HG03045 (cell line): ENCODE results near the gene GPR139.

Source experiments
- ATAC-seq: cut with Tn5 transposase; IDR thresholded peaks from one replicate; pipeline ENCODE4 v1.9.1; 2021; ENCODE audit warnings: mild to moderate bottlenecking, moderate library complexity; ENCODE audit not compliant: unreplicated experiment

The GPR139 gene

DNA sequence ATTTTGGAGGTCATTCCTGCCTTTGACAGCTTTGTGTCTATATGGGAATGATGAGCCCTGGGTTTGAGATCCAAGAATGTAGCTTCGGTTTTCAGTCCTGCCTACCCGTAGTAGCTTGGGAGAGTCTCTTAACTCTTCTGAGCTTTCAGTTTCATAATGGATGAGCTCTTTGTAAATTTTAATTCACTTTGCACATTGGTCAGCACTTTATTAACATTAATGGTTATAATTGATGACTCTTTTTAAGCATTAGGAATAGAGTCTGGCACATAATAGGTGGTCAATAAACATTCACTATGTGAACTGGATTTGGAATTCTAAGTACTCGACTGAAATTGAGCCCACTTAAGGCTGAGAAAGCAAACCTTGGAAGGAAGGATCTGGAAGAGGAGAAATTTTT, 17.3 kb downstream of the GPR139 start:
- no peak for ATAC-seq

DNA sequence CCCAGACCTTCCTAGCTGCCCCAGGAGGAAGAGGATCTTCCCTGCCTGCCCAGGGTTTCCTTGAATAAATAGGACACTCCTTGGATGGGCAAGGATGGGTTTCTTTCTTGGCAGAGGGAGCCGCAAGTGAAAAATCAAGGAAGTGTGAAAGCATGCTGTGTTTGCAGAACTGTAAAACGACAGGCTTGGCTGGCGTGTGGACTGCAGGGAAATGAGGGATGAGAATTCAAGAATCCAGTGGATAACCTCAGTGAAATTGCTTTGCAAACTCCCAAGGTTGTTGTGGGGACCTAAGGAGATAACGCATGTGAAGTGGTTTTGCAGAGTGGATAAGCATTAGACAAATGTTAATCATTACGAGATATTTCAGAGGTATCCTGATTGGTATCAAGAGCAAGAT, 20.4 kb downstream of the GPR139 start:
- no peak for ATAC-seq

DNA sequence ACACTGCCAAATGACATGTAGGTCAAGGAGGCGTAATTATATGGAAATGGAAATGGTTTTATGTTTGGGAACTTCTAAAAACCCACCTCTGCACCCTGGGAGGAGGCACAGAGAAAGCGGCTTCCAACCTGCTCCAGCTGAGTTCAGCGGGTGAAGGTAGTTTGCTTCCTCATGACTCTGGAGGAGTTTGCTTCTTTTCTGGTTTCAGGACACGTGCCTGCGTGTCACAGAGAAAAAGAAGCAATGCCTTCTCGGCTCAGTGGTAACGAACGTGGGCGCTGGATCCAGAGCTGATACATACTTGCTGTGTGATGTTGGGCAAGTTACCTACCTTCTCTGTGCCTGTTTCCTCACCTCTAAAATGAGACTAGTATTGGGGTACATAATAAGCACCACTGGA, 22.1 kb downstream of the GPR139 start:
- ATAC-seq, result no peak

DNA sequence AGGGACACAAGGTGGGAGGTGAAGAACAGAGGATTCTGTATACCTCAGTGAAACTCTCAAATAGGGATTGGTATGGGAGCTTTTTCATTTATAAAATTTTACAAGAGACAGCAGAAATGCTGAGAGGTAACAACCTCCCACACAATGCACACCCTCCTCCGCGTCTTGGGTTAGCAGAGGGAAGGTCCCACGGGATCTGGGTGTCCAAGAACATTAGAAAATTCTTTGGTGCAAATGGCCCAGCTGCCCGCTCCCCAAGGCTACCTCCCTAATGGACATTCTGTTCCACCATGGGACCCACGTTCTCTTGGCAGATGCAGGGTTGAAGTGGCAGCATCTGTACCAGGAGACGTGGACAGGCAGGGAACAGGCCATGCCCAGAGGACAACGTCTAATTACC, 22.5 kb downstream of the GPR139 start:
- ATAC-seq, result no peak

DNA sequence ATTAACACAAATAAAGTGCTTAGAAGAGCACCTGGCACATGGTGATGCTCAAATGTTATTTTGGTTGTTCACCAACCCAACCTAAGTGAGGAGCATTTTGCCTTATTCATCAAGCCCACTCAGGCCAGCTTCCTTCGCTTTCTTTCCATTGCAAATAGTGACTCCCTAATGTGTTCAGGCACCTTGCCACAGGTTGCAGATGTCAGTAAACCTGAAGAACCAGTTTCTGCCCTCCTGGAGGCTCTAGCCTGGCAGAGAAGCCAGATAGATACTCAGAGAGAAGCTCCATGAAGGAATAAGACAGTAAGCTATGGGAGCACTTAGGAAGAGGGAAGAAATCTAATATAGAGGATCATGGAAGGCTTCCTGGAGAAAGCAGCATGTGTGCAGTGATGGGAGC, 23.9 kb downstream of the GPR139 start:
- no peak for ATAC-seq

DNA sequence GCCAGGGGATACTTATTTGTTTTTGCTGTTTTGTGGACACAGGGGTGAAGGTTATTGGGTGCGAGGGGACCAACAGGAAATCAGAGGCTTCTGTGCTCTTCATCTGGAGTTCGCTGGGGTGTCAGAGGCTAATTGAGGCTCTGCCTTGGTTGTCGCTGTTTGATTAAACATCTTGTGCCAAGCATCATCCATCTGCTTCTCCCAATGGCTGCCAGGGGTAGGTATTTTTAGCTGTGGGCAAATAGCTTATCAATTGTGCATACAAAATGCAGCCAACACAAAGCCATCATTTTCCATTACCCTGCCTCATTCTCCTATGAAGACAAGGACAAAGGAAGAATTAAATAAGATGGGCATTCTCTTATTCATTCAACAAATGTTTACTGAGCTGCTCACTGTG, 27.8 kb downstream of the GPR139 start:
- no peak for ATAC-seq

DNA sequence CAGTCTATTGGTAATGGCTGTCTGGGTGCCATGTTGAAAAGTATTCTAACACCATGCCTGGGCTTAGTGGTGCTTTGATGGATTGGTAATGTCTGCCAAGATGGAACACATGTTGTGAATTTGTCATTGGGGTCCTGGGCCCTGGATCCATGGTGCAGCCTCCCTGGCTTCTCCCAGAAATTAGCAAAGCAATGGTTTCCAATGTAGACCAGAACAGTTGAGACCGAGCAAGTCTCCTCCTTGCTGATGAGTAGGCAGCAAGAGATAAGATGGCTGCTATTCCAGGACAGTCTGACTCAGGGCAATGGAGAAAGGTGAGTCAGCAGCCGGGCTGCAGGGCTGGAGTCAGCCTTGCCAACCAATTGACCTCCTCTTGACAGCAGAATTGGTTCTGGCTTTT, 30.8 kb downstream of the GPR139 start:
- ATAC-seq, result no peak

DNA sequence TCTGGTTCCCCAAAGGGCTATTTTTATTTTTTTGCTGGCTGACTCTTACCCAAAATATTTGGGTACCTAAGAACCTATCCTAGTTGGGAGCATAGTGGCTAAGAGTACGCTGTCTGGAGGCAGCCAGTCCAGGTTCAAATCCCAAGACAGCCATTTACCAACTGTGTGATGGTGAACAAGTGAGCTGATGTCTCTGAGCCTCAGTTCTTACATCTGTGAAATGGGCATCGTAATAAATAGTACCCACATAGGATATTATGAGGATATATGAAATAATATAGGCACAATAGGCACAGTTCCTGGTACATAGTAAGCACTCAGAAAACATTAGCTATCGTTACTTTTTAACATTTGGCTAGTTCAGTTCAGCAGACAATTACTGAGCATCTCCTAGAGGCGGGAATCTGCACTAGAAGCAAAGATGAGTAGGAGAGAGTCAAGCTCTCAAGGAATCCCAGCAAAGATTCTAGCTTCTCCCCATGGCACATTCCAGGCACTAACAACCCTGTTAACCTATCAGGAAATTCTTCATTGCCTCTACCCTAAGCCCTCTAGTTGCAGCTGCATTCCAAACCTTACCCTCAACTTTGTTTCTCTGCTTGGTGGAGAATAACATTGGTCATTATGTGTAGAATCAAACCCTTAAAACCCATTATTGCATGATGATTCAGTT, 31.6 kb downstream of the GPR139 start:
- no peak for ATAC-seq

DNA sequence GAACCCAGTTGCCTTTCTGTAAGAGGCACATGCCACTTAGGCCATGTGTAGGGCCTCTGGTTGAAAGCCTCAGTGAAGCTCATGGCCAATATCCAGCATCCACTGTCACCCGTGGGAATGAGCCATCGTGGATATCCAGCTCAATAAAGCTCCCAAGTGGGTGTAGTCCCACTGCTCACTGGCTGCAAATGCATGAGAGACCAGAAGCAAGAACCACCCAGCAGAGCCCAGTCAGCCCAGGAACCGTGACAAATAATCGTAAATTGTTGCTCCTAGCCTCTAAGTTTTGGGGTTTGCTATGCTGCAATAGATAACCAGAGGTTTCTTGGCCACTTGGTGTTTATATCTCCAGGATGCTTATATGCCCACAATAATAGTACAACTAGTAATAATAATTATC, 33.7 kb downstream of the GPR139 start:
- no peak for ATAC-seq

DNA sequence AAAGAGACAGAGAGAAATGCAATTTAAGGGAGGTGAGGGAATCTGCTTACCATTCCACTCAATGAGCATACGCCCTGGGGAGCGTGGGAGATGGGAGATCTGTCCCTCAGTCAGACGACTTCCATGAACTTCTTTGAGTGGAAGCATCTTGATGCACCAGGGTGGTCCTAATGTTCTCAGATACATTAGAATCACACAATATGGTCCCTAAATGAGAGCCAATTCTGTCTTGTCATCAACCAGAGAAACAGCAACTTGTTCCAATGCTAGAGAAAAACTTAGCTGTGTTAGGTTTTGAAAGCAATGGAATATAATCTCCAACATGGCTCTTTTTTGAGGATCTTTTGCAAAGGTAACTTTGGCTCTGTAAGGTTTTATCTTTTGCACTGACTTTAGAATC, 44.1 kb downstream of the GPR139 start:
- ATAC-seq, result no peak

DNA sequence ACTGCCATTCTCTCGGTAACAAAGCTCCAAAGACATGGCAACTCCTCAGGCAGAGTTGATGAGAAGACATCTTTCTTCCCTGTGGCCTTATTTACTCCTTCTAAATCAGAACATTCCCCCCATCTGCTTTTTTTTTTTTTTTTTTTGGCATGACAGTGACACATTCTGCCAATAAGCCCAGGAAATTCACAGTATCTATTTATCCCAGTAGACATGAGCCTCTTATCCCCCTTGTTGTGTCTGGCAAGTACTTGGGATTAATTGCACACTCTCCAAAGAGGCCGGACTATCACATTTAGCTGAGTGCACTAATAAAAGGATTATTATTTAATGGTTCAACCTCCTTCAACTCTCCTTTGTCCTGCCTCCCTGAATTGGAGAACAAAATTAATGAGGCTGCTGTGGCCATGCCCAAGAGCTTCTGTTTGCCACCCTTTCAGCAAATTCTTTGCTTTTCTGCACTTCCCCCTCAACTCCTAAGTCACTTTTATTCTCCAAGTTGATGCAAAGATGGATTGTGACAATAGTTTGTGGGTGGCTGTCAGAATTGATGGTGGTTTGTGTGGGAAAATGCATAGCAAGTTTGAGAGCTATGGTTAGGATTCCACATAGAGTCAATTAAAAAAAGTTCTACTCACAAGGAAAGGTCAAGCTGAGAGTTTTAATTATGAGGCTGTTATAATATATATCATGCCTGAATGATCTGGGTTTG, 47.2 kb downstream of the GPR139 start:
- ATAC-seq, result no peak

DNA sequence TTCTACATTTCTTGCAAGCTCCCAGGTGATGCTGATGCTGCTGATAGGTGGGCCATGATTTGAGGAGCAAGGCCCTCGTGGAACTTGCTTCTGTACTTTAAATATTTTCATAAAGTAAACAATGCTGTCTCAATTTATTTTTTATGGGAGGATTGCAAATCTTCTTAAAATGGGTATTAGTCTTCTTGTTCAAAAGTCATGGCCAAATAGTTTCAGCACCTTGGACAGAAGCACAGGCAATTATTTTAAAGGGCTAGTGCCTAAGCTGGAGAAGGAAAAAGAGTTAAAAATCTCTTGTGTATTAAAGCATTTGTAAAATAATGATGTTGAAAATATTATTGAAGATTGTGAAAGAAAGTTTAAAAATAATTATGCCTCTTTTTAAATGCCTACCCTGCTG, 50.5 kb downstream of the GPR139 start:
- no peak for ATAC-seq

DNA sequence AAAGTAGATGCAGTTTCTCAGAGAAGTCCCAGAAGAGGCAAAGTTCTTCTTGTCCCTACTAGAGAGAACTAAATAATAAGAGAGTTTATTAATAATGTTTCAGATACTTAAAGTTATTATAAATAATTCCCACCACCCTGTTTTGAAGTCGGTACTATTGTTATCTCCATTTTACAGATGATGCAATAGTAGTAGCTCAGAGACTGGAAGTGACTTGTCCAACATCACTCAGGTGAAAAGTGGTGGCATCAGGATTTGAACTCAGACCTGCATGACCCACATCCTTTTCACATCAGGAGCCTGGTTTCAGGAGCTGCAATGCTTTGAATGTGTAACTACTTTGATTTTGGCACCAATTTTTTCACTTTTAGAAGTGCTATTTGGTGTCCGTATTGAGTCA, 52.7 kb downstream of the GPR139 start:
- no peak for ATAC-seq

DNA sequence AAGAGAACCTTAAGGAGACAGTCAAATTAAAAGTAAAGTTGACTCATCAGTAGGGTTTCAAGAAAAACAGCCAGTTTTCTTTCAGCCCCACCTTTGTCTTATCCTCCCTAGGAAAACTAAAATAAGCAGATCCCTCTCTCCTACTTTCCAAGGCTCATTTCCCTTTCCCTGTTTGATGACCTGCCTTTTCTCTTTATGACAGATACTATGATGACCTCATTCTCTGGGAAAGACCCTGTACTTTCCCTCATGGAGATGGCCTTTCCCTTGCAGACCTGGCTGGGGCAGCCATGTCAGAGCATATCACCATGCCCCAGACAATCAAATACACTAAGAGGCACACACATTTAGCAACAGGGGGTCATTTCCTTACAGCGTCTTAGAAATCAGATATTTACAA, 53.6 kb downstream of the GPR139 start:
- ATAC-seq, result no peak

DNA sequence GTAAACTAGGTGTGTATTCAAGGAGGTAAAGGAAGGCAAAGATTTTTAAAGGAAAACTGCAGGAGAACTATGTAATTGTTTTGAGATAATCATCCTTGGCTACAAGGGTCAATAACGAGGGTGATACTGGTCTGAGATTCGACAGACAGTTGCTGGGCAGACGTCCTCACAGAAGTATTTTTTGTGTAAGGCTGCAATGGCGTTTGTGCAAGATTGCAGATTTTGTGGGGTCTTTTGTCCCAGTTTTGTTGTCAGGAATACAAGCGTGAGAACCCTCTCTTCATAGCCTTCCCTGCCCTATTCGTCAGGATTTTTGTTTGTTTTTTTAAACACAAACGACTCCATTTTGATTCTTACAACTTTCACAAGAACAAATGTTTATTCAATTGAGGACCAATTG, 57.5 kb downstream of the GPR139 start:
- ATAC-seq, result no peak

DNA sequence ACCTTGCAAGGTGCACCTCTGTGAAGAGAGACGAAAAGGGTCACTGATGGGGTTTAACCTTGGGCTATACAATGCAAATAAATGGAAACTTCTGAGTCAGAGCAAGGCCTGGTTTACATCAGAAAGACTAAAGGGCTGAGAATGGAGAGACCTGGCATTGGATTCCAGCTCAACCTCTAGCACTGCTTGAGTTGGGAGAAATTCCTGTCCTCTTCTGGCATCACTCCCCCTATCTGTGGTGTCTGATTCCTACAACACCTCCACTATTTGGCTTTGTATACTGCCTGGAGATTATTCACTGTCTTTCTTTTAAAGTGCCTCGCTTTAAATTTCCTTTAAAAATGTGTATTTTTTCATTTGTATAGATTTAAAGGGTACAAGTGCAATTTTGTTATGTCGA, 68.8 kb downstream of the GPR139 start:
- no peak for ATAC-seq

DNA sequence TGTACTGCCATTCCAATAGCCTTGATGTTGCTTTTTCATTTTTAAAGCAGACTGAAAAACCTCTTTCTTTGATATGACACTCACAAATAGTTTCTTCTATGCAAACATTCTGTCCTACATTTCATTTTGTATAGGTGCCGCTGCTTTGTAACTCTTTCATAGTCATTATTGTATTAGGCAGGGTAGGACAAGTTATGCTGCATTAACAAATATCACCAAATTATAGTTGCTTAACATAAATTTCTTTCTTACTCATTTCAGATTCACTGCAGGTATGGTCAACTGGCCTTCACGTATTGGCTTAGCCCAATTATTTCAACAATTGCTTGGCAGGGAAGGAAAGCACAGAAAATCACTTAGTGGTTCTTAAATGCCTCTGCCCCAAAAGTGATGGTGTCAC, 70.8 kb downstream of the GPR139 start:
- no peak for ATAC-seq

DNA sequence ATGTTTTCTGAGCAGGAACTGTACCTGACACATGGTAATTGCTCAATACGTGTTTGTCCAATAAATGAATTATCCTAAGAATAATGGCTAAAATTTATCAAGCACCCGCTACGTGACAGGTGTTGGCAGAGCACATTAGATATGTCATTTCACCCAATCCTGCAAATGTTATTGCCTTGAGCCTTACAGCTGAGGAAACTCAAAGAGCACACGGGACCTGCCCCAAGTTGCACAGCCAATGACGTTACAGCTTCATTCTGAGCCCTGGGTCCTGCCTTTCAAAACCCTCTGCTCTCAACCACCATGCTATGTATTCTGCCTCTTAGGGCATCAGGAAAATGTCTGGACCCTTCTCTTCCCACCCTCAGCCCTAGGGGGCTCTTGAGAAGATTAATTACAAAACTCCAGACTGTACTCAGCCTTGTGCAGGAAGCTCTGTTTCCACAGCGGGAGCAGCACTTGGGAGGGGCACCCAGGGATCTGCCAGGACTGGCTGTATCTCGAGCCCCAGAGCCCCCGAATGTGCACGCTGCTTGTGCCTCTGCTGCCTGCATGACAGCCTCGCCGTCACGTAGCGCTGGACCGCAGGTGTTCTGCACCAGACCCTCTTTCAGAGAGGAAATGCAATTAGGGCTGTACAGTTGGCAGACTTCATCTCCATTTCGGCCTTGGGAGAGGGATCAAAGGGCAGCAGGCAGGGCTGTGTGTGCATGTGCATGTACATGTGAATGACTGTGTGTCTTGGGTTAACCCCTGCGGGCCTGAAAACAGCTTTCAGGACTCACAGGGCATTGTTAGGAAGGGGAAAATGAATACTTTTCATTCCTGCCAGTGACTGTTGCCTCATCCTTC, 71.6 kb downstream of the GPR139 start:
- no peak for ATAC-seq

DNA sequence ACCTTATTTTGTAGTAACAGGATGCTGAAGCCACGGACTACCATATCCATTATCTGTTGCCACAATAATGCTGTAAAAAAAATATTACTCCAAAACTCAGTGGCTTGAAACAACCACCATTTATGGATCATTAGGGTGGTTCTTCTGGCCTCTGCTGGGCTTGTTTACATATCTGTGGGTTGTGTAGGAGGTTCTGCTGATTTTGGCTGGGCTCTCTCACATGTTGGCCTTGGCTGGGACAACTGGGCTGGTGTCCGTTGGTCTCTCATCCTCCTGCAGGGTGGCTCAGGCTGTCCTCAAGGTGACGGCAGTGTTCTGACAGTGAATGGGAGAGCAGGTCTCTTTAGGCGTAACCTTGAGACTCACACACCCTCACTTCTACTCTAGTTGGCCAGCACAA, 76.0 kb downstream of the GPR139 start:
- no peak for ATAC-seq

DNA sequence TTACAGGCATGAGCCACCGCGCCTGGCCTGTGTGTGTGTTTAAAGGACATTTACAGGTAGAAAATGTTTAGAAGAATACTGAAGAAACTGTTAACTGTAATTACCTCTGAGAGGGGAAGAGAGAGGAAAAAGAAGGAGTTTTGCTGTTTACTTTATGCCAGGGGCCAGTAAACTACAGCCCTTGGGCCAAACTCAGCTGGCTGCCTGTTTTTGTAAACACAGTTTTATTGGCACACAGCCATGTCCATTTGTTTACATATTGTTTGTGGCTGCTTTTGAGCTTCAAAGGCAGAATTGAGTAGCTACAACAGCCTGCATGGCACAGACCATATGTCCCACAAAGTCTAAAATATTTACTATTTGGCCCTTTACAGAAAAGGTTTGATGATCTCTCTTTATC, 76.4 kb downstream of the GPR139 start:
- ATAC-seq, result no peak

DNA sequence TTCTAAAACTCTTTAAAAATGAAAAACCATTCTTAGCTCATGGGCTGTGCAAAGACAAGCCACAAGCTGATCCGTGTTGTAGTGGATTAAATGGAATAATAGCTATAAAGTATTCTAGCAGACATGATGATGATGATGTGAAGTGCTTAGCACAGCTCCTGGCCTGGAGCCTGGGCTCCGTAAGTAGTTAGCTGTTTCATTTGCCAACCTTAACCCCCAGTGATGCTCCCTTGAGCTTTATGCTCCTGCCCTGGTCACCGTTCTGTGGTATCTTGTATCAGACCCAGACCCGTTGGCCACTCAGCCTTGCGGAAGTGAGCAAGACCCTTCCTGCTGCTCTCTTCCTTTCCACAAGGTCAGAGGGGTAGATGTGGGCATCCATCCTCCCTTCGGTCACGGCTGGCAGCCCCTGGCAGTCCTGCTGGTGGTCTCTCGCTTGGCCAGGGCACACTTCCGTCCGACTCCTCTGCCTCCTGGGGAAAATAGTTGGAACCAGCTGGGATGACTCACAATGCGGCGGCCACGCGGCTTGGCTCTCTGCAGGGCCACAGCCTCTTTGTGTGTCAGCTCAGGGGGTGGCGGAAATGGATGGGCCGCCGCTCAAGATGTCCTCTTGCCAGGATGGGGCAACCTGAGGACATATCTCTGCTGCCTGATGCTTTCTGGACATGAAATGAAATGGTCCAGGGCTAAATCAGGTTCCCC, 79.1 kb downstream of the GPR139 start:
- ATAC-seq, result no peak
